Gastroesophageal sphincter (tissue), 4 donors: ENCODE results near the gene CD68. TPM values are rescaled to one million over a fixed set of nuclear protein-coding genes. Genes with fewer than 3 reads are reported as not detected.
A peak's percentile ranks its signal among the peaks of the same experiment; 100 is the strongest.

Source experiments
- ATAC-seq: fragments of 150-250 bp; one replicate; pipeline ENCODE4 v1.9.1; 2016; ENCODE audit warnings: mild to moderate bottlenecking, moderate library complexity
- H3K27ac ChIP-seq, 4 donors: fragments of 200-600 bp; sonication (generic) in 3 of 4; 1 replicate in 3 of 4; 2 replicates in 1 of 4; pipeline ENCODE4 v1.5.1; 2016 to 2019
- H3K27me3 ChIP-seq: fragments of 200-600 bp; sonication (generic); one replicate; pipeline ENCODE4 v1.5.1; 2019
- H3K36me3 ChIP-seq, 2 donors: fragments of 200-600 bp; sonication (generic); one replicate each; pipeline ENCODE4 v1.5.1; 2019; ENCODE audit warnings: control low read depth in 1 of 2
- H3K4me1 ChIP-seq, 3 donors: fragments of 200-600 bp; sonication (generic); 1 replicate in 2 of 3; 2 replicates in 1 of 3; pipeline ENCODE4 v1.5.1; 2016 to 2019; ENCODE audit warnings: control low read depth in 2 of 3
- H3K4me3 ChIP-seq, 2 donors: fragments of 200-600 bp; sonication (generic); one replicate each; pipeline ENCODE4 v1.5.1; 2019; ENCODE audit warnings: mild to moderate bottlenecking in 1 of 2, moderate library complexity in 1 of 2
- H3K9me3 ChIP-seq, 3 donors: fragments of 200-600 bp; sonication (generic); one replicate each; pipeline ENCODE4 v1.5.1; 2017 to 2019; ENCODE audit warnings: control low read depth in 2 of 3
- CTCF ChIP-seq, 4 experiments: fragments of 200-600 bp in 2 of 4; fragments of 450-650 bp in 2 of 4; sonication (generic) in 1 of 4; IDR thresholded peaks; one replicate each; pipeline ENCODE4 v1.5.1; 2017 to 2019; ENCODE audit warnings: antibody characterized with exemption in 4 of 4, mild to moderate bottlenecking in 2 of 4, moderate library complexity in 2 of 4
- EP300 ChIP-seq: sonication (generic); formaldehyde crosslinking; IDR thresholded peaks from one replicate; pipeline ENCODE4 v1.6.1; 2017; ENCODE audit warnings: antibody characterized with exemption, mild to moderate bottlenecking
- POLR2A ChIP-seq, 2 donors: fragments of 450-650 bp; IDR thresholded peaks; one replicate each; pipeline ENCODE4 v1.6.1; 2017; ENCODE audit warnings: antibody characterized with exemption in 2 of 2, mild to moderate bottlenecking in 2 of 2, moderate library complexity in 1 of 2
- POLR2AphosphoS5 ChIP-seq: sonication (generic); formaldehyde crosslinking; IDR thresholded peaks from one replicate; pipeline ENCODE4 v1.6.1; 2017; ENCODE audit warnings: antibody characterized with exemption
- WGBS, 2 donors: methylation state at CpG; one replicate each; pipeline ENCODE4 v1.1.5; 2018; ENCODE audit warnings: low coverage in 1 of 2; 5-methylcytosine and 5-hydroxymethylcytosine counted together
- small RNA-seq, 4 donors: library from RNA; depleted of rRNA; stranded (forward); fragments of <200 nt; gene quantifications; one replicate each; pipeline ENCODE3, GENCODE V24; 2016
- total RNA-seq, 4 donors: library from RNA; depleted of rRNA; stranded (reverse); fragments of >200 nt; gene quantifications; one replicate each; pipeline ENCODE4 v1.1.0, GENCODE V29; 2016

Gene CD68
- total RNA-seq, 4 donors from 2014 or later = 7.9 to 83.1 (median 46.1) TPM

- Histone ChIP-seq H3K4me1 (peaks cover 0 to 18% (median 7%) of the 10 kb centered on the region in 3 donors), H3K9me3 (no peaks in the 10 kb centered on the region), H3K36me3 (peaks cover 0 to 13% of the 10 kb centered on the region in 2 donors), H3K27ac (peak overlapping the region in 3 of 4 donors; percentile 93 to 96 (median 93)), H3K27me3 (no peaks in the 10 kb centered on the region), H3K4me3 (peak overlapping the region in 1 of 2 donors; percentile 68)
- 94% methylated on average over 2 of the region's 7 CpGs; no CpG with 5 or more reads in 1 of the 2 donors for WGBS, 2 donors
- ATAC-seq = no peak
- no peak for TF ChIP-seq EP300
Measured at GRCh38 chr17:7626307-7626706, 46.9 kb downstream of the CD68 start.

GRCh38 chr17:7626956-7627249 is 47.5 kb downstream of the CD68 start:
- H3K27ac ChIP-seq = peak overlapping the region; percentile 86 to 96 (median 93)
- WGBS, 2 donors = 0 to 23% methylated on average over 3 to 4 of the region's 6 CpGs
- no peaks in the 10 kb centered on the region for H3K9me3 ChIP-seq
- peaks cover 0 to 18% (median 7%) of the 10 kb centered on the region in 3 donors for H3K4me1 ChIP-seq
- H3K27me3 ChIP-seq = no peaks in the 10 kb centered on the region
- ATAC-seq = no peak
- peak overlapping the region; percentile 68 to 71 for H3K4me3 ChIP-seq
- TF ChIP-seq POLR2AphosphoS5 (no peak), POLR2A (IDR thresholded peaks at IDR 0.05) (no peak), CTCF (IDR thresholded peaks at IDR 0.05) (no peak), EP300 (no peak)
- peaks cover 0 to 13% of the 10 kb centered on the region in 2 donors for H3K36me3 ChIP-seq

- Histone ChIP-seq H3K27me3 (no peaks in the 10 kb centered on the region), H3K4me3 (peak within 1 kb of the TSS; percentile 68 to 71), H3K36me3 (peaks cover 0 to 13% of the 10 kb centered on the region in 2 donors), H3K27ac (peak within 1 kb of the TSS; percentile 86 to 96 (median 93)), H3K4me1 (peaks cover 0 to 18% (median 7%) of the 10 kb centered on the region in 3 donors), H3K9me3 (no peaks in the 10 kb centered on the region)
- no peak for TF ChIP-seq EP300
- TF ChIP-seq POLR2AphosphoS5 = peak; percentile 84
- TF ChIP-seq CTCF (IDR thresholded peaks at IDR 0.05) = peak in 1 of 4 experiments; percentile 5
- TF ChIP-seq POLR2A (IDR thresholded peaks at IDR 0.05) = peak; percentile 68 to 85
- 0% methylated on average over 11 to 19 of the region's 54 CpGs for WGBS, 2 donors
- peak; percentile 99 for ATAC-seq
Measured at GRCh38 chr17:7627250-7628121, 48.0 kb downstream of the CD68 start, which contains the start of gene SAT2. TSS of gene SAT2 (minus strand) at chr17:7627821. CDS start at chr17:7627635, 186 bp downstream.

- Histone ChIP-seq H3K9me3 (no peaks in the 10 kb centered on the region), H3K27me3 (no peaks in the 10 kb centered on the region), H3K4me1 (peaks cover 0 to 18% (median 7%) of the 10 kb centered on the region in 3 donors), H3K27ac (no peak within 1 kb of the TSS), H3K36me3 (peaks cover 0 to 13% of the 10 kb centered on the region in 2 donors), H3K4me3 (no peak within 1 kb of the TSS)
- no peak for TF ChIP-seq EP300
- TF ChIP-seq POLR2A (IDR thresholded peaks at IDR 0.05) = no peak
- TF ChIP-seq CTCF (IDR thresholded peaks at IDR 0.05) = no peak
- no peak for TF ChIP-seq POLR2AphosphoS5
- ATAC-seq = no peak
- WGBS, 2 donors = 54 to 64% methylated on average over 4 to 10 of the region's 13 CpGs
Measured at GRCh38 chr17:7629939-7630571, 50.6 kb downstream of the CD68 start, which contains the start of gene SHBG. TSS of gene SHBG (plus strand) at chr17:7630135. CDS start at chr17:7630173, 38 bp downstream.

Small RNAs within 50 kb of the gene (small RNA-seq; reads per million reads assigned to genes)
- gene CD68 = 0 reads per million in 4 donors
- gene RF00019 = 0 reads per million in 4 donors
- gene SNORA48 = 0 reads per million in 4 donors
- gene SNORD10 = 0 reads per million in 4 donors

Other genes with a start within 250 kb of the CD68 start
- 1 to 10 TPM; 2.0 to 4.6 (median 3.5) TPM for gene ACAP1, start 243.1 kb upstream of the CD68 start, total RNA-seq
- 10 to 100 TPM in 2 of 4 donors, 1 to 10 TPM in 2; 8.8 to 16.9 (median 10.3) TPM for gene KCTD11, start 227.5 kb upstream of the CD68 start, total RNA-seq
- gene TMEM95, start 224.5 kb upstream of the CD68 start, total RNA-seq = not detected
- gene TNK1, start 198.5 kb upstream of the CD68 start, total RNA-seq = 1 to 10 TPM; 2.0 to 4.4 (median 3.5) TPM
- 10 to 100 TPM; 16.8 to 38.1 (median 17.7) TPM for gene PLSCR3, start 185.1 kb upstream of the CD68 start, total RNA-seq
- 10 to 100 TPM; 31.1 to 66.6 (median 57.8) TPM for gene TMEM256, start 175.5 kb upstream of the CD68 start, total RNA-seq
- gene NLGN2, start 171.8 kb upstream of the CD68 start, total RNA-seq = 10 to 100 TPM in 3 of 4 donors, 1 to 10 TPM in 1; 9.9 to 28.4 (median 14.4) TPM
- gene SPEM1, start 159.3 kb upstream of the CD68 start, total RNA-seq = not detected
- not detected for gene SPEM2, start 154.0 kb upstream of the CD68 start, total RNA-seq
- gene SPEM3, start 150.8 kb upstream of the CD68 start, total RNA-seq = under 1 TPM in 1 of 4 donors, not detected in 3; 0.08 TPM
- gene TMEM102, start 144.2 kb upstream of the CD68 start, total RNA-seq = 1 to 10 TPM; 1.3 to 5.6 (median 2.4) TPM
- 1 to 10 TPM in 1 of 4 donors, under 1 TPM in 2, not detected in 1; 0.13 to 1.0 (median 0.42) TPM for gene FGF11, start 140.1 kb upstream of the CD68 start, total RNA-seq
- 10 to 100 TPM in 1 of 4 donors, 1 to 10 TPM in 3; 4.7 to 12.1 (median 8.1) TPM for gene CHRNB1, start 134.6 kb upstream of the CD68 start, total RNA-seq
- 100 to 1,000 TPM in 1 of 4 donors, 10 to 100 TPM in 3; 68.4 to 115 (median 80.2) TPM for gene ZBTB4, start 100.0 kb upstream of the CD68 start, total RNA-seq
- gene SLC35G6, start 98.2 kb upstream of the CD68 start, total RNA-seq = not detected
- gene POLR2A, start 95.3 kb upstream of the CD68 start, total RNA-seq = 10 to 100 TPM; 41.0 to 55.3 (median 47.3) TPM
- 100 to 1,000 TPM in 1 of 4 donors, 10 to 100 TPM in 3; 61.1 to 108 (median 84.7) TPM for gene TNFSF12, start 30.6 kb upstream of the CD68 start, total RNA-seq
- 10 to 100 TPM; 14.5 to 47.1 (median 27.2) TPM for gene TNFSF13, start 20.9 kb upstream of the CD68 start, total RNA-seq
- gene SENP3, start 17.7 kb upstream of the CD68 start, total RNA-seq = 10 to 100 TPM; 68.3 to 94.7 (median 79.6) TPM
- gene MPDU1, start 4.2 kb downstream of the CD68 start, total RNA-seq = 10 to 100 TPM; 38.1 to 66.5 (median 51.2) TPM
- gene SOX15, start 10.5 kb downstream of the CD68 start, total RNA-seq = 1 to 10 TPM; 5.1 to 9.0 (median 5.9) TPM
- 10 to 100 TPM; 39.3 to 54.6 (median 47.4) TPM for gene FXR2, start 35.3 kb downstream of the CD68 start, total RNA-seq
- gene SAT2, start 48.2 kb downstream of the CD68 start, total RNA-seq = 10 to 100 TPM; 50.6 to 72.3 (median 62.3) TPM
- 1 to 10 TPM in 1 of 4 donors, under 1 TPM in 1, not detected in 2; 0.40 to 3.0 TPM for gene SHBG, start 50.5 kb downstream of the CD68 start, total RNA-seq
- gene ATP1B2, start 71.3 kb downstream of the CD68 start, total RNA-seq = 1 to 10 TPM in 3 of 4 donors, under 1 TPM in 1; 0.77 to 3.6 (median 2.3) TPM
- gene TP53, start 107.9 kb downstream of the CD68 start, total RNA-seq = 10 to 100 TPM; 14.7 to 16.3 (median 15.6) TPM
- 1 to 10 TPM; 2.8 to 4.7 (median 3.9) TPM for gene WRAP53, start 108.8 kb downstream of the CD68 start, total RNA-seq
- under 1 TPM in 2 of 4 donors, not detected in 2; 0.27 to 0.52 TPM for gene EFNB3, start 125.6 kb downstream of the CD68 start, total RNA-seq
- gene DNAH2, start 138.1 kb downstream of the CD68 start, total RNA-seq = under 1 TPM in 2 of 4 donors, not detected in 2; 0.08 to 0.31 TPM